ENCODE results near the gene FARP1.

FARP1 gene

GRCh38 chr13:98405107-98405571 lies 262.2 kb downstream of the FARP1 start:
- Histone ChIP-seq H3K4me3 (ENCODE audit: low read depth, low read length) (no peak overlapping the region), H3K36me3 (ENCODE audit: control insufficient read depth in 2 of 2, insufficient read depth in 1 of 2, low read length in 2 of 2) (no peaks in the 10 kb centered on the region), H3K27ac (ENCODE audit: extremely low read depth, low read depth, low read length) (0 out of 2 replicates have a peak overlapping the region, but pooled peaks have one; percentile 9), H3K9me3 (ENCODE audit: control insufficient read depth, insufficient read depth, low read depth, low read length) (no peaks in the 10 kb centered on the region), H3K4me1 (ENCODE audit: control insufficient read depth, insufficient read depth, low read length) (peaks cover 15% of the 10 kb centered on the region; the same call in 1 of the 2 replicates)
- ChIA-PET CTCF (no interaction called here), POLR2A (interaction anchor here (0.6 kb wide), 1 partner anchor 376 kb away, joined by 6 read pairs; no protein-coding TSS in a partner anchor)
- no peak for TF ChIP-seq ZNF544 (tag by site-specific recombination; IDR thresholded peaks at IDR 0.05)
- TF ChIP-seq ZBTB8A (tag by site-specific recombination; IDR thresholded peaks at IDR 0.05) = peak; percentile 36; the same call in 1 of the 2 replicates
- peak; percentile 40 for TF ChIP-seq SP2 (tag by site-specific recombination; IDR thresholded peaks at IDR 0.05)
- TF ChIP-seq GFI1B (tag by site-specific recombination; IDR thresholded peaks at IDR 0.05) = peak; percentile 63
- TF ChIP-seq ZNF394 (tag by site-specific recombination; IDR thresholded peaks at IDR 0.05; ENCODE audit: borderline replicate concordance) = peak; percentile 42; the same call in 1 of the 2 replicates
- TF ChIP-seq ZNF350 (tag by site-specific recombination; IDR thresholded peaks at IDR 0.05) = no peak
- TF ChIP-seq ZNF629 (tag by site-specific recombination; IDR thresholded peaks at IDR 0.05) = peak; percentile 76
- TF ChIP-seq KLF10 (tag by site-specific recombination; IDR thresholded peaks at IDR 0.05) = peak; percentile 63
- TF ChIP-seq ZSCAN5A (tag by site-specific recombination; IDR thresholded peaks at IDR 0.05) = no peak
- no peak for TF ChIP-seq SALL2 (tag by site-specific recombination; IDR thresholded peaks at IDR 0.05; ENCODE audit: borderline replicate concordance)
- 0 out of 2 replicates have a peak, but pooled peaks have one; percentile 15 for TF ChIP-seq YY1 (tag by site-specific recombination; IDR thresholded peaks at IDR 0.05)
- peak; percentile 60; the same call in 1 of the 2 replicates for TF ChIP-seq ZNF391 (tag by site-specific recombination; IDR thresholded peaks at IDR 0.05; ENCODE audit: borderline replicate concordance, low read depth)
- peak; percentile 13; the same call in 1 of the 2 replicates for TF ChIP-seq ZNF423 (tag by site-specific recombination; IDR thresholded peaks at IDR 0.05)
- no peak for TF ChIP-seq SCRT2 (tag by site-specific recombination; IDR thresholded peaks at IDR 0.05)
- peak; percentile 26; the same call in 1 of the 2 replicates for TF ChIP-seq ZEB2 (tag by site-specific recombination; IDR thresholded peaks at IDR 0.05)
- TF ChIP-seq ZBTB44 (tag by site-specific recombination; IDR thresholded peaks at IDR 0.05) = peak; percentile 77; the same call in 1 of the 2 replicates
- TF ChIP-seq KLF7 (tag by site-specific recombination; IDR thresholded peaks at IDR 0.05; ENCODE audit: borderline replicate concordance) = no peak
- 0 out of 2 replicates have a peak, but pooled peaks have one; percentile 23 for TF ChIP-seq ZNF76 (tag by site-specific recombination; IDR thresholded peaks at IDR 0.05; ENCODE audit: borderline replicate concordance, low read depth)
- TF ChIP-seq ZFP69B (tag by site-specific recombination; IDR thresholded peaks at IDR 0.05) = peak; percentile 39; the same call in 1 of the 2 replicates
- TF ChIP-seq TSHZ1 (tag by site-specific recombination; IDR thresholded peaks at IDR 0.05; ENCODE audit: borderline replicate concordance) = peak; percentile 62; the same call in 1 of the 2 replicates
- no peak for TF ChIP-seq MEIS1 (CRISPR knock-in tag; IDR thresholded peaks at IDR 0.05; ENCODE audit: borderline replicate concordance)
- peak; percentile 72 for TF ChIP-seq IKZF3 (tag by site-specific recombination; IDR thresholded peaks at IDR 0.05)
- TF ChIP-seq ZBTB17 (tag by site-specific recombination; IDR thresholded peaks at IDR 0.05) = peak; percentile 90
- no peak for TF ChIP-seq ZNF121 (tag by site-specific recombination; IDR thresholded peaks at IDR 0.05)
- peak; percentile 76; the same call in 1 of the 2 replicates for TF ChIP-seq ZSCAN23 (tag by site-specific recombination; IDR thresholded peaks at IDR 0.05)
- no peak for TF ChIP-seq ZFP41 (tag by site-specific recombination; IDR thresholded peaks at IDR 0.05; ENCODE audit: borderline replicate concordance)
- TF ChIP-seq ZNF335 (tag by site-specific recombination; conservative IDR thresholded peaks at IDR 0.05) = no peak
- TF ChIP-seq PATZ1 (tag by site-specific recombination; IDR thresholded peaks at IDR 0.05) = peak; percentile 47
- peak; percentile 98 for TF ChIP-seq GLIS1 (tag by site-specific recombination; IDR thresholded peaks at IDR 0.05)
- TF ChIP-seq ZNF112 (tag by site-specific recombination; IDR thresholded peaks at IDR 0.05) = no peak
